ENCODE measurements around the gene SARS1. TPM values are rescaled to one million over a fixed set of nuclear protein-coding genes. Genes with fewer than 3 reads are reported as not detected.

Gene SARS1
- total and polyA plus RNA-seq, 2 of the 8 experiments (the other 6 are each of a cell fraction or from before 2014, with no cell fraction given) = 83.1 to 146 TPM

DNA sequence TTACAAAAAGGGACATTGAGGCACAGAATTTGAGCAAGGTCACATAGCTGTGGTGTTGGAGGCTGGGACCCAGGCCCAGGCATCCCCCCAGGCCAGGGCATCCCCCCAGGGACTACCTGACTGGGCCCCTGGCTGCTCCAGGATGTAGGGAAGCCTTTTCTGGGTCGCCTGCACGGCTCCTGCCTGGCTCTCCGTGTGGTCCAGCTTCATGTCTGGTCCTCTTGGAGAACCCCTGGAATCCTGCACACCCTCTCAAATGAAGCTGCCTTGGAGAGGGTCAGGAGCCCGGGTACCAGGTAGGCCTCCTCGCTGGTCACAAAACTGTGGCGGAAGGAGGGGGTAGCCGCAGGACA is 34.7 kb downstream of the SARS1 start (continued):
- TF ChIP-seq NRF1 (IDR thresholded peaks at IDR 0.05; ENCODE audit: low read depth, low read length) = no peak
- TF ChIP-seq GTF2F1 (IDR thresholded peaks at IDR 0.05; ENCODE audit: borderline replicate concordance, low read depth, low read length) = no peak
- TF ChIP-seq KDM5A (IDR thresholded peaks at IDR 0.05; ENCODE audit: low read length) = no peak
- TF ChIP-seq, protein P1, sequence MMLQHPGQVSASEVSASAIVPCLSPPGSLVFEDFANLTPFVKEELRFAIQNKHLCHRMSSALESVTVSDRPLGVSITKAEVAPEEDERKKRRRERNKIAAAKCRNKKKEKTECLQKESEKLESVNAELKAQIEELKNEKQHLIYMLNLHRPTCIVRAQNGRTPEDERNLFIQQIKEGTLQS (IDR thresholded peaks at IDR 0.05; ENCODE audit: insufficient read depth, low read depth, low read length) = no peak
